Measurements from ENCODE around the gene INCA1.

Gene INCA1

GRCh38 chr17:4974115-4974670, 23.1 kb downstream of the INCA1 start:
- FAIRE-seq: no peak
- TF ChIP-seq TAF1 (IDR thresholded peaks at IDR 0.05; ENCODE audit: low read depth, low read length): no peak
- TF ChIP-seq SPI1 (IDR thresholded peaks at IDR 0.05; ENCODE audit: low read depth, low read length): no peak
- DNase-seq (ENCODE audit: insufficient read length, low spot score): no peak

GRCh38 chr17:4973256-4974114, 23.8 kb downstream of the INCA1 start:
- DNase-seq (ENCODE audit: insufficient read length, low spot score) (no peak), FAIRE-seq (no peak)
- TF ChIP-seq POLR2AphosphoS5 (IDR thresholded peaks at IDR 0.05; ENCODE audit: low read depth, low read length) (no peak), POLR2A (IDR thresholded peaks at IDR 0.05; ENCODE audit: low read depth, low read length) (no peak), SPI1 (IDR thresholded peaks at IDR 0.05; ENCODE audit: low read depth, low read length) (no peak), PAX5 (IDR thresholded peaks at IDR 0.05; ENCODE audit: insufficient read depth, low read length, severe bottlenecking) (no peak), POU2F2 (IDR thresholded peaks at IDR 0.05; ENCODE audit: low read depth, low read length) (no peak), TAF1 (IDR thresholded peaks at IDR 0.05; ENCODE audit: low read depth, low read length) (no peak)

GRCh38 chr17:4972752-4973151, 24.6 kb downstream of the INCA1 start:
- no peak for DNase-seq (ENCODE audit: insufficient read length, low spot score)
- TF ChIP-seq POLR2AphosphoS5 (IDR thresholded peaks at IDR 0.05; ENCODE audit: low read depth, low read length) (no peak), POLR2A (IDR thresholded peaks at IDR 0.05; ENCODE audit: low read depth, low read length) (no peak), SPI1 (IDR thresholded peaks at IDR 0.05; ENCODE audit: low read depth, low read length) (no peak), TAF1 (IDR thresholded peaks at IDR 0.05; ENCODE audit: low read depth, low read length) (no peak), PAX5 (IDR thresholded peaks at IDR 0.05; ENCODE audit: insufficient read depth, low read length, severe bottlenecking) (no peak), POU2F2 (IDR thresholded peaks at IDR 0.05; ENCODE audit: low read depth, low read length) (no peak)
- FAIRE-seq: no peak

GRCh38 chr17:4972322-4972721, 25.0 kb downstream of the INCA1 start:
- TF ChIP-seq POLR2AphosphoS5 (IDR thresholded peaks at IDR 0.05; ENCODE audit: low read depth, low read length): no peak
- TF ChIP-seq POU2F2 (IDR thresholded peaks at IDR 0.05; ENCODE audit: low read depth, low read length): no peak
- no peak for TF ChIP-seq POLR2A (IDR thresholded peaks at IDR 0.05; ENCODE audit: low read depth, low read length)
- TF ChIP-seq PAX5 (IDR thresholded peaks at IDR 0.05; ENCODE audit: insufficient read depth, low read length, severe bottlenecking): no peak
- no peak for TF ChIP-seq SPI1 (IDR thresholded peaks at IDR 0.05; ENCODE audit: low read depth, low read length)
- TF ChIP-seq TAF1 (IDR thresholded peaks at IDR 0.05; ENCODE audit: low read depth, low read length): no peak
- DNase-seq (ENCODE audit: insufficient read length, low spot score) (no peak), FAIRE-seq (no peak)

GRCh38 chr17:4971826-4972225, 25.5 kb downstream of the INCA1 start:
- DNase-seq (ENCODE audit: insufficient read length, low spot score) (no peak), FAIRE-seq (no peak)
- no peak for TF ChIP-seq TAF1 (IDR thresholded peaks at IDR 0.05; ENCODE audit: low read depth, low read length)
- no peak for TF ChIP-seq POLR2AphosphoS5 (IDR thresholded peaks at IDR 0.05; ENCODE audit: low read depth, low read length)
- TF ChIP-seq POU2F2 (IDR thresholded peaks at IDR 0.05; ENCODE audit: low read depth, low read length): no peak
- no peak for TF ChIP-seq SPI1 (IDR thresholded peaks at IDR 0.05; ENCODE audit: low read depth, low read length)
- no peak for TF ChIP-seq PAX5 (IDR thresholded peaks at IDR 0.05; ENCODE audit: insufficient read depth, low read length, severe bottlenecking)
- TF ChIP-seq POLR2A (IDR thresholded peaks at IDR 0.05; ENCODE audit: low read depth, low read length): no peak

GRCh38 chr17:4970273-4970672, 27.0 kb downstream of the INCA1 start:
- DNase-seq (ENCODE audit: insufficient read length, low spot score) (no peak), FAIRE-seq (no peak)
- TF ChIP-seq POLR2A (IDR thresholded peaks at IDR 0.05; ENCODE audit: low read depth, low read length) (no peak), SPI1 (IDR thresholded peaks at IDR 0.05; ENCODE audit: low read depth, low read length) (no peak)

GRCh38 chr17:4969551-4970173, 27.7 kb downstream of the INCA1 start:
- TF ChIP-seq POLR2A (IDR thresholded peaks at IDR 0.05; ENCODE audit: low read depth, low read length) (no peak), SPI1 (IDR thresholded peaks at IDR 0.05; ENCODE audit: low read depth, low read length) (no peak), PAX5 (IDR thresholded peaks at IDR 0.05; ENCODE audit: insufficient read depth, low read length, severe bottlenecking) (no peak)
- FAIRE-seq (peak; percentile 61), DNase-seq (ENCODE audit: insufficient read length, low spot score) (no peak)

GRCh38 chr17:4969047-4969550, 28.2 kb downstream of the INCA1 start:
- TF ChIP-seq SPI1 (IDR thresholded peaks at IDR 0.05; ENCODE audit: low read depth, low read length) (no peak), POLR2AphosphoS5 (IDR thresholded peaks at IDR 0.05; ENCODE audit: low read depth, low read length) (no peak), POLR2A (IDR thresholded peaks at IDR 0.05; ENCODE audit: low read depth, low read length) (no peak), POU2F2 (IDR thresholded peaks at IDR 0.05; ENCODE audit: low read depth, low read length) (no peak), TAF1 (IDR thresholded peaks at IDR 0.05; ENCODE audit: low read depth, low read length) (no peak), PAX5 (IDR thresholded peaks at IDR 0.05; ENCODE audit: insufficient read depth, low read length, severe bottlenecking) (no peak)
- DNase-seq (ENCODE audit: insufficient read length, low spot score) (no peak), FAIRE-seq (no peak)

- no peak for FAIRE-seq
- no peak for DNase-seq (ENCODE audit: insufficient read length, low spot score)
- TF ChIP-seq TAF1 (IDR thresholded peaks at IDR 0.05; ENCODE audit: low read depth, low read length): no peak
- TF ChIP-seq POLR2AphosphoS5 (IDR thresholded peaks at IDR 0.05; ENCODE audit: low read depth, low read length): no peak
- no peak for TF ChIP-seq SPI1 (IDR thresholded peaks at IDR 0.05; ENCODE audit: low read depth, low read length)
- no peak for TF ChIP-seq POLR2A (IDR thresholded peaks at IDR 0.05; ENCODE audit: low read depth, low read length)
- no peak for TF ChIP-seq POU2F2 (IDR thresholded peaks at IDR 0.05; ENCODE audit: low read depth, low read length)
- TF ChIP-seq PAX5 (IDR thresholded peaks at IDR 0.05; ENCODE audit: insufficient read depth, low read length, severe bottlenecking): no peak
Measured at GRCh38 chr17:4968486-4969046, 28.8 kb downstream of the INCA1 start.

All from GM12891 (cell line).